GM19240 (cell line): ENCODE data around the gene MST1.

ENCODE experiments used
- DNase-seq: peaks from one replicate; pipeline ENCODE4 v3.0.0; 2011; ENCODE audit warnings: low spot score; ENCODE audit not compliant: insufficient read length

Gene MST1

DNA sequence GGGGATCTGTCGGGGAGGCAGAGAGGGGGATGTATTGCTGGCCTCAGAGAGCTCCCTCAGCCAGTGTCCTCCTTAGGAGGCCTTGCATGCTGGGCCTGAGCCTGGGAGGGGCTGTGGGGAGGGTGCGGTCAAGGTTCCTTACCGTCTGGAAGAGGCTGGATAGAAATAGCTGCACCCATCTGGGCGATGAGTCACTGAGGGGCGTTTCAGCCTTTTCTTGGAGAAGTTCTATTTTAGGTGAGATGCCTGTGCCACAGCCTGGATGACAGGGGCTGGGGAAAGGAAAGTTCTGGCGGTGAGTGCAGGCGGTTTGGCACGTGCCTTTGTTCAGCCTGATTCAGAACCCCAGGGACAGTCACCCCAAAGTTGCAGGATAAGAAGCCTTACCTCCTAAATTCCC lies 50.8 kb downstream of the MST1 start:
- DNase-seq: no peak

DNA sequence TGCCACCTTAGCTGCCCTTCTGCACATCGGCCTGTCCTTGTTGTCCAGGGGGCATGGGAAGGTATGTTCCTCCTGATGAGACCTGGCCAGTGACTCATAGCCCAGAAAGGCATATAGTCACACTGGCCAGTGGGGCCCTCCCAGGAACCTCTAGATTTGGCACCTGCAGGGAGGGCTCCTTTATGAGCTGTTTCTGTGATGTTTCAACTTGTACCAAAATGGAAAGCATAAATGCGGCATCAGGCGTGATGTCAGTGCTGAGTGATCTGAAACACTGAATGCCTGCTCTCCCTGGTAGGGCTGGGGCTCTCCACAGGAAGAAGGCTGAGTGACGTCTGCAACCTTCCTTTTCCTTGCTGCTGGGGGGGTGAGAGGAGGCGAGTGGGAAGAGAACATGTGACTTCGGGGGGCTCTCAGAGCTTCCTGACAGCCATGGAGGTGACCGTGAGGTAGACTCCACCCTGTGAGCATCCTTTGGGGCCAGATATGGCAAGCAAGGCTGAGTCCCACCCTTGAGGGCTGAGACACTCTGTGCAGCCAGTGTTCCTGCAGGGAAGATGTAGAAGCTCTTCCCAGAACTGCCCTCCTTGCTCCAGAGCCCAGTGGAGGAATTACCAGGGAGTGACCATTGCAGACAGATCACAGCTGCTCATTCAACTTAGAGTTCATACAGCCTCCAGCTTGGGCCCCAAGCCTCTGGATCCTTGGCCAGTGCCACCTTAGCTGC lies 52.2 kb downstream of the MST1 start:
- no peak for DNase-seq

DNA sequence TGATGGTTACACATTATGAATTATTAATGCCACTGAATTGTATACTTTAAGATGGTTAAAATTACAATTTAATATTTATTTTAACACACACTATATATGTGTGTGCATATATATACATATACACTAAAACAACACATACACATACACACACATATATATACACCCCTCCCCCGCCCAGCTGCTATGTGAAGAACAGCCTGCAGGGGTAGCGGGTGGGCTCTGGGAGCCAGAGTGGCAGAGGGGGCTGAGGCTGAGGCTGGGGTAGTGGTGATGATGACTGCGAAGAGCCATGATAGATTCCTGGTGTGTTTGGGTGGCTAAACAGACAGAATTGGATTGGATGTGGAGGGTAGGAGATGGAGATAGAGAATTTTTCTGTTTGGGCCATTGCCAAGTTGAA lies 54.5 kb downstream of the MST1 start:
- no peak for DNase-seq
